AG04449 (cell line): Measurements from ENCODE around the gene PGLYRP2.

ENCODE experiments used
- CTCF ChIA-PET: fragments of 350-600 bp; formaldehyde crosslinking; extraction: SDS; loops from one replicate; lab custom pipeline; 2021; ENCODE audit warnings: antibody characterized with exemption; lab: Yijun Ruan, JAX
- POLR2A ChIA-PET: fragments of 400-600, 350-600 bp; formaldehyde crosslinking; extraction: SDS; loops from one replicate; lab custom pipeline; 2020; ENCODE audit warnings: antibody characterized with exemption, inconsistent platforms; lab: Yijun Ruan, JAX
- DNase-seq: peaks from one replicate; pipeline ENCODE4 v3.0.0-alpha.2; 2010; ENCODE audit warnings: low read depth, low spot score
- H3K4me3 ChIP-seq: 2 replicates; pipeline ENCODE4 v1.5.1; 2011; ENCODE audit warnings: low read depth, mild to moderate bottlenecking, control low read depth, low read length
- CTCF ChIP-seq: IDR thresholded peaks from one replicate; pipeline ENCODE4 v1.5.1; 2011; ENCODE audit warnings: mild to moderate bottlenecking, moderate library complexity, low read length, control low read depth, inconsistent platforms; ENCODE audit not compliant: insufficient read depth; ENCODE audit errors: missing control alignments

The PGLYRP2 gene

DNA sequence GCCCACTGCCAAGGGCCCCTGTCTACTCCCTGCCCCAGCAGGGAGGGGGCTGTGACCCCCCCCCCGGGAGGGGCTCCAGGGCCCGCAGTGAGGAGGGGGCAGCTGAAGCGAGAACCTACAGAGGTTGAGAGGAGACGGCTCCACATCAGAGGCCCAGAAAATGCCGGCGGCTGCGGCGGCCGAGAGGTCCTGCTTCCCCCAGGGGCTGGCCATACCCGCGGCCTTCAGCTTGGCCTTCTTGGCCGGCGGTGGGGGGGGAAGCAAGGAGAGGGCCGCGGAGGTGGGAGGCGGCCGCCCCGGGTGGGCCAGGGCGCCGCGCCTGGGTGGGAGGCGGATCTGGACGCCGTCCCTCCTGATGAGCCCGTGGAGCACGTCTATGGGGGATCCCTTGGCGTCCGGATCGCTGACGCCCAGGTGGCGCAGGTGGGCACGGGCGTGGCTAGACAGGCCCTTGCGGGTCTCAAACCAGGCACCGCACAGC, 51.3 kb downstream of the PGLYRP2 start:
- TF ChIP-seq CTCF, result no peak
- POLR2A ChIA-PET, result no interaction called here

DNA sequence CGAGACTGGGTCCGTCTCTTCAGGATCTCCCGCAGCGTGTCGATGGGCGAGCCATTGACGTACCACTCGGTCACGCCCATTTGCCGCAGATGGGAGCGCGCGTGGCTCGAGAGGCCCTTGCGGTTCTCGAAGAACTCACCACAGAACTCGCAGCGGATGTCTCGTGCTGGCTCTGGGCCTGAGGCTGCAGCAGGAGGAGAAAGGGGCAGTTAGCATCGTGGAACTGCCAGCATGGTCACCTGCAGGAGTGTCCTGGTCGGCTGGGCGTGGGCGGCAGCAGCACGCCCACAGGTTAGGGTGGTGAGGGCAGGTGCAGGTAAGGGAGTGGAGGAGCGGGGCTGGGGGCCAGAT, 52.0 kb downstream of the PGLYRP2 start:
- H3K4me3 ChIP-seq, result no peak overlapping the region
- ChIA-PET POLR2A (no interaction called here), CTCF (no interaction called here)
- no peak for DNase-seq
- no peak for TF ChIP-seq CTCF

More for the DNA sequence above, 51.3 kb downstream of the PGLYRP2 start:
- DNase-seq, result no peak
- CTCF ChIA-PET, result interaction anchor here (0.9 to 6.3 kb wide), 2 partner anchors 8 to 10 kb away, joined by 3 to 39 read pairs; partner anchors contain the start of gene AKAP8L
- no peak overlapping the region for H3K4me3 ChIP-seq

- DNase-seq, result no peak
- H3K4me3 ChIP-seq, result no peak overlapping the region
- no peak for TF ChIP-seq CTCF
- ChIA-PET POLR2A (no interaction called here), CTCF (no interaction called here)
Measured at GRCh38 chr19:15426485-15427349, 52.6 kb downstream of the PGLYRP2 start.

DNA sequence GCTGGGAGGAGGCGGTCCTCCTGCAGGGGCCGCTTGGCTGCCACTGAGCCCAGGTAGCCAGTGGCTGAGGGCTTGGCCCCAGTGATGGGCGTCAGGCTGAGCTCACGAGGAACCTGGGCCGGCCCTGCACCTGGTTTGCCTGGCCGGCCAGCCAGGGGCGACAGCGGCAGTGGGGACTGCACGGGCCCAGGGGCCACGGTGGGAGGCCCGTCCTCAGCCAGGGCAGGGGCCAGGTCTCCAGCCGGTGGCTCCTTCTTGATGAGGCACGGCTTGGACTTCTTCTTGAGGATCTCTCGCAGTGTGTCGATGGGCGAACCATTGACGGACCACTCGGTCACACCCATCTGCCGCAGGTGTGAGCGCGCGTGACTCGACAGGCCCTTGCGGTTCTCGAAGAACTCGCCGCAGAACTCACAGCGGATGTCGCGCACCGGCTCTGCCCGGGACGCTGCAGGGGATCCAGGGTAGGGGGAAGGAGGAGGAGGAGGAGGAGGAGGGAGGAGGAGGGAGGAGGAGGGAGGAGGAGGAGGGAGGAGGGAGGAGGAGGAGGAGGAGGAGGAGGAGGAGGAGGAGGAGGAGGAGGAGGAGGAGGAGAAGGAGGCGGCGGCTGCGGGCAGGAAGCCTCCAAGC, 53.9 kb downstream of the PGLYRP2 start:
- CTCF ChIA-PET, result no interaction called here
- POLR2A ChIA-PET, result no interaction called here
- DNase-seq, result no peak
- TF ChIP-seq CTCF, result no peak
- H3K4me3 ChIP-seq, result no peak overlapping the region

DNA sequence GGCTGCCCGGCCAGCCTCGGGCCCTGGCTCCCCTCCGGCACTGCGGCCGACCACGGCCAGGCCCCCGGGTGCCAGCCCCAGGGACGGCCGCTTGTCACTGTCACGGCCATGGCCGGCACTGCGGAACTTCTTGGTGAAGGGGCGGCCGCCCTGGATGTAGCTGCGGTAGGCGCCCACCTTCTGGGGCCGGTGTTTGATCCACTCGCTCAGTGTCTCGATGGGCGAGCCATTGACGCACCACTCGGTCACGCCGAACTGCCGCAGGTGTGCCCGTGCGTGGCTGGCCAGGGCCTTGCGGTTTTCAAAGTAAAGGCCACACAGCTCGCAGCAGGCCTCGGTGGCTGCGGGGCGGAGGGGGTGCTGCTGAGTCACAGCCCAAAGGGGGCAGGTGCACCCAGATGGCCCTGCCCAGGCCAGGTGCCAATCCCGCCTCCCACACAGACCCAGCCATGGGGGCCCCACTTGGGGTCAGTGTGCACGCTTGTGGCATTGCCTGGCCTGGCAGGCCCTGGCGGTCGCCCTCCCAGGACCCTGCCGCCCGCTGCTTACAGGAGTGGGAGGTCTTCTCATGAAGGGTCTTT, 54.5 kb downstream of the PGLYRP2 start:
- POLR2A ChIA-PET, result no interaction called here
- H3K4me3 ChIP-seq, result no peak overlapping the region
- CTCF ChIA-PET, result no interaction called here
- TF ChIP-seq CTCF, result no peak
- no peak for DNase-seq

- TF ChIP-seq CTCF, result no peak
- POLR2A ChIA-PET, result no interaction called here
- CTCF ChIA-PET, result interaction anchor here (0.8 kb wide), 1 partner anchor 13 kb away, joined by 3 read pairs; no protein-coding TSS in a partner anchor
- DNase-seq, result no peak
- H3K4me3 ChIP-seq, result no peak overlapping the region
Measured at GRCh38 chr19:15424121-15424520, 55.2 kb downstream of the PGLYRP2 start.
